Cerebellar cortex (tissue), 1 donor: Measurements from ENCODE around the gene ALX3.
A peak's percentile ranks its signal among the peaks of the same experiment; 100 is the strongest.
"Not testable (repeated sequence)": the region's sequence is repeated elsewhere in the genome, so short reads cannot be mapped to it uniquely, and the experiment has no call there.

Experiments used
- DNase-seq: peaks from one replicate; pipeline ENCODE4 v3.0.0-alpha.2; 2015; ENCODE audit warnings: low spot score

The ALX3 gene

GRCh38 chr1:110089561-110090275 is 19.2 kb upstream of the ALX3 start:
- no peak for DNase-seq

GRCh38 chr1:110088739-110089316 is 18.4 kb upstream of the ALX3 start:
- DNase-seq: no peak

GRCh38 chr1:110087812-110088738 is 17.6 kb upstream of the ALX3 start:
- DNase-seq: peak; percentile 68

GRCh38 chr1:110086961-110087360 is 16.5 kb upstream of the ALX3 start:
- no peak for DNase-seq

GRCh38 chr1:110085671-110086070 is 15.2 kb upstream of the ALX3 start:
- DNase-seq: no peak

- DNase-seq: no peak
Measured at GRCh38 chr1:110084227-110085078, 14.0 kb upstream of the ALX3 start.

- DNase-seq: no peak
Measured at GRCh38 chr1:110083866-110084226, 13.4 kb upstream of the ALX3 start.

- DNase-seq: no peak
Measured at GRCh38 chr1:110083061-110083865, 12.8 kb upstream of the ALX3 start.

GRCh38 chr1:110082477-110082876 is 12.0 kb upstream of the ALX3 start:
- no peak for DNase-seq

- no peak for DNase-seq
Measured at GRCh38 chr1:110081061-110081460, 10.6 kb upstream of the ALX3 start.

- DNase-seq: not testable (repeated sequence)
Measured at GRCh38 chr1:110079995-110080394, 9.5 kb upstream of the ALX3 start.

GRCh38 chr1:110076789-110077500 is 6.5 kb upstream of the ALX3 start:
- no peak for DNase-seq

- no peak for DNase-seq
Measured at GRCh38 chr1:110074166-110074565, 3.7 kb upstream of the ALX3 start.

GRCh38 chr1:110070282-110070669 is 196 bp downstream of the ALX3 start:
- DNase-seq: no peak

GRCh38 chr1:110069404-110070281 is 829 bp downstream of the ALX3 start:
- no peak for DNase-seq

GRCh38 chr1:110068646-110069403 is 1.6 kb downstream of the ALX3 start:
- no peak for DNase-seq

GRCh38 chr1:110067893-110068645 is 2.4 kb downstream of the ALX3 start:
- DNase-seq: no peak

GRCh38 chr1:110067479-110067892 is 3.0 kb downstream of the ALX3 start:
- DNase-seq: no peak
